ENCODE results near the gene SUV39H1.

- TF ChIP-seq CTCF (IDR thresholded peaks at IDR 0.05) (no peak), ZFX (IDR thresholded peaks at IDR 0.05; ENCODE audit: borderline replicate concordance) (no peak)
Observed at GRCh38 chrX:48689208-48689920, 7.2 kb upstream of the SUV39H1 start.

All from 22Rv1 (cell line).